ENCODE measurements around the gene CDCA7.
"Not testable (repeated sequence)": the region's sequence is repeated elsewhere in the genome, so short reads cannot be mapped to it uniquely, and the experiment has no call there.

CDCA7 gene

DNA sequence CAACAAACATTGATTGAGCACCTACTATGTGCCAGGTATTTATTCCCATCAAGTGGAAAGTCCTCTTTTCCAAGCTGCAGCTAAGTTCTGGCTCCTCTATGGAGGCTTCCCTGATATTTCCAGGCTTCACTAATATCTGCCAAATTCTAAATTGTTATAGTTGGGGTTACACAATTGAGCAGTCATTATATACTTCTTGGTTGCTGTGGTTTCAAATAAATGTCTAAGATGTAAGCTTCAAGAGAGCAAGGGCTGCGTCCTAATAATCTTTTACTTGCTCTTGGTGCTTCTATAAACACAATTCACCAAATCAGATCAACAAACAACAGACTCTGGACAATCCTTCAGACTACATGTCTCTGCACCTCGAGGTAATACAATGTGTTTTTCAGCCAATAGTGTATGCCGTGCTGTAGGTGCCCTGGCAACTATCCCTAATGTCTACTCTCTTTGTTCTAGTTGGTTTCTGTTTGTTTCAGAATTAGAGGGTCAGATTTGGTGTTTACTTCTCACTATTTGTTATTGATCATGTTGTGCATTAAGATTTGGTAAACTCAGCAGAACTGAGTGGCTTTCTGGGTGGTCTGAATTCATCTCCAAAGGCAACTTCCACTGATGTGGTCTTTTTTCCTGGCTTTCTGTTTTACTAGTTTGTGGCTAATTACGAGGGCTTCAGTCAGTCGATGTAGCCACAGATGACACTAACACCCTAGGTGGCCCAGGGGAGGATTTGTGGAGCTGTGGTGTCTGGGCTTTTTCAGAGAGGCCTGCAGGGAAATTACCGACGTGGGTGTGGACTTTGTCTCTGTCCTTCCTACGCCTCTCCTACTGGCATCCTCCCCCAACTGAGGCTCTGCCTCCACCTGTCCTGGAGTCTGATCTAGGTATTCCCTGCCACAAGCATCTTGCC, 50.4 kb downstream of the CDCA7 start:
- no peak for DNase-seq

DNA sequence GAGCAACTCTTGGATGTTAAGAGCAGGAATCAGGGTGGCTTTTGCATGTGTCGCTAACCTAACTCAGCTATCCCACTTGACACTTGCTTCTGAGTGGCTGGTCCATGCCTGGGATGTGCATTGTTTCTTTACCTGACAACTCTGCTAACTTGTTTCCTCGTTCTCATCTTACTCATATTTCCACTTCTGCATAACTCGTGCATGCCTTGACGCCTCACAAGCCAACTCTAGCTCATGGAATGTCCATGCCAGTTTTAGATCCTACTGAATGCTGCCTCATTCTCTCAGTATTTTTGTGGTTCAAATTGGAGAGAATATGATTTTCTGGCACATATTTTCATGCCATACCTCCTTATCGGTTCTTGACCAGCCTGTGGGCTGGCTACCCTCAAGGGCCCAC, 52.5 kb downstream of the CDCA7 start:
- DNase-seq, result no peak

DNA sequence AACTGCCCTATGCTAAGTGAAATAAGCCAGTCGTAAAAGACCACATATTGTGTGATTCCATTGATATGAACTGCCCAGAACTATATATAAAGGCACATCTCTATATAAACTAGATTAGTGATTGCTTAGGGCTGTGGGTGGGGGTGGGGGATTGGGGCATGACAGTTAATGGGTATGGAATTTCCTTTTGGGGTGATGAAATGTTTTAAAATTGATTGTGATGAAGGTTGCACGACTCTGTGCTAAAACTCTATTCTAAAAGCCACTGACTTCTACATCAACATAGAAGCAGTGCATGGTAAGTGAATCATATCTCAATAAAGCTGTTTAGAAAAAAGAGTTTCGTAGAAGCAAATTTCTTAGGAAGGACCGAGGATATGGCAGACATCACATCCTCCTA, 53.0 kb downstream of the CDCA7 start:
- no peak for DNase-seq

DNA sequence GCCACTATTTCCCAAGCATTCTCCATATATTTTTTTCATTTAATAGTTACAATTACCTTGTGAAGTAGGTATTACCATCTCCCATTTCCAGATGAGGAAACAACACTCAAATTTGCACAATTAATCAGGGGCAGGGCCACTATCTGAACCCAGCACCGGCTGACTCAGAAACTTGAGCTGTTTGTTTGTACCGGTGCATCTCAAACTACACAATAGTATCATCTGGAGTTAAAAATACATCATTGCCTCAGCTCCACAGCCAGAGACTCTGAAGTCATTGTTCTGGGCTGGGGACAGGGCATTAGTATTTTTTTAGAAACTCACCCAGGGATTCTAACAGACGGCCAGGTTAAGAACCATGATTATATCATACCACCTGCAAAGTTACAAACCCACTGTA, 55.9 kb downstream of the CDCA7 start:
- DNase-seq, result no peak

DNA sequence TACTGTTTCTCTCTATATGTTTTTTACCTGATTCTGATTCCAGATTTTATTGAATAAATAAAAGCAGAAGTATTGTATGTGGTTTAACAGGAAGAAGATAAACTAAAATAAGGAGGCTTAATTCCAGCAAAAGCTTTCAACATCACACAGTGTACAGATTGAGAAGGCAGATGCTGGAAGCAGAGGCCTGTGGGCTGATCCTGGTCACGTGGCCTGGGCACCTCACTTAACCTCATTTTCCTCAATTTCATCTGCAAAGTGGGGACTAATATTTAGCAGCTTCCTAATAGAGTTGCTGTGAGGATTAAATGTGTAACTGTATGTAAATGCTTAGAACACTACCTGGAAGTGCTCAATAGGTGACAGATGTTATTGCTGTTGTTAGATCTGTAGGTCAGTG, 58.0 kb downstream of the CDCA7 start:
- DNase-seq, result no peak

DNA sequence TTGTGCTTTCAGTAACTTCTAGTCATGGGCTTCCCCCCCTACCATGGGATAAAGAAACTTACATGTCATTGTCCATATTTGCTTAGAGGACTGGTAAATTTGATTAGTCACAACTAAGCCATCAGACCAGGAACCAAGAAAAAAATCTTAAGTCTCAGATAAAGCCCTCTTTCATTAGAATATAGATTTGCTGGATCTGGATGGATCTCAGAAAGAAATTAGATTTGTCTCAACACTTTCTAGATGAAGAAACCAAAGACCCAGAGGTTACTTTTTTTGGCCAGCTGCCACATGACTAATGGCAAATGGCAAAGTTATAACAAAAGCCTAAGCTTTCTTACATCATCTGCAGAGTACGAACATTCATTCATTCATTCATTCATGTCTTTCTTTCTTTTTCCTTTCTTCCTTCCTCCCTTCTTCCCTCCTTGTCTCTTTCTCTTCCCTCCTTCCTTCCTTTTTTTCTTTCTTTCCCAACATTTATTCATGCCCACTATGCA, 60.2 kb downstream of the CDCA7 start:
- DNase-seq, result no peak

DNA sequence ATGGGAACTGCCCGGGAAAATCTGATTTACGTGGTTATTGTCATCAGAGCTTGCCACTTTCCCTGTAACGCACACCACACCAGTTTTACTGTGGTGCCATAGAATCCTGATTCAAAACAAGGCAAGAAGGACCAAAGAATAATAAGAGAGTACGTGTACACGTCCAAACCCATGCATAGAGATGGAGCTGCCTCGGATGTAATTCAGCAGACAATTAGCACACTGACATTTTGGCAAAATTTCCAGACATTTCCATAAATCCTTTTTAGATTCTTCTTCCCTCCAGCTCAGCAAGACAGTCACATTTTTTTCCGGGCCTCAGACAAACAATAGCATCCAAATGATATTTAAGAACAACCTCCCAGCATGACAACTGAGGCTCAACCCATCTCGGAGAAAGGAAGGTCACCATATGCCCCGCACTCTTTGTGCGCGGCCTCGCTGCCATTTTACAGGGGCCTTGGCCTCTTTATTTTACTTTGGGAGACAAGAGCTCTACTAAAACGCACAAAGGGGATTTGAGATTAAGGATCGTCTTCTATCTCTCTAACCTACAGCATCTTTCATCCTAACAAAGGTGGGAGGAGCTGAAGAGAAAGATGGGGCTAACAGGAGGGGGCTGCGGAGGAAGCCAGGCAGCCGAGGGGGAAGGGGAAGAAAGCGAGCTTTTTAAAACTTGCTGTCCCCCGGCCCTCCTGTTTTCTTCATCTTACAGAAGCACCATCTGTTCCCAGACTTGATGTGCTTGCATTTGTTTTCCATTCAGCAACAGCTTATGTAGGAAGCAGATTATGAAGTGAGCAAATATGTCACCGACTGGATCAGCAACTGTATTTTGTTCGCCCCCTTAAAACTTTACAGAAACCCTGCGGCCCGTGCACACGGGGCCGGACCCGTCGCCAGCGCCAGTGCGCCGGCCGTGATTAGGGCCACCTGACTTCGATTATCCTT, 61.0 kb downstream of the CDCA7 start:
- DNase-seq, result no peak

DNA sequence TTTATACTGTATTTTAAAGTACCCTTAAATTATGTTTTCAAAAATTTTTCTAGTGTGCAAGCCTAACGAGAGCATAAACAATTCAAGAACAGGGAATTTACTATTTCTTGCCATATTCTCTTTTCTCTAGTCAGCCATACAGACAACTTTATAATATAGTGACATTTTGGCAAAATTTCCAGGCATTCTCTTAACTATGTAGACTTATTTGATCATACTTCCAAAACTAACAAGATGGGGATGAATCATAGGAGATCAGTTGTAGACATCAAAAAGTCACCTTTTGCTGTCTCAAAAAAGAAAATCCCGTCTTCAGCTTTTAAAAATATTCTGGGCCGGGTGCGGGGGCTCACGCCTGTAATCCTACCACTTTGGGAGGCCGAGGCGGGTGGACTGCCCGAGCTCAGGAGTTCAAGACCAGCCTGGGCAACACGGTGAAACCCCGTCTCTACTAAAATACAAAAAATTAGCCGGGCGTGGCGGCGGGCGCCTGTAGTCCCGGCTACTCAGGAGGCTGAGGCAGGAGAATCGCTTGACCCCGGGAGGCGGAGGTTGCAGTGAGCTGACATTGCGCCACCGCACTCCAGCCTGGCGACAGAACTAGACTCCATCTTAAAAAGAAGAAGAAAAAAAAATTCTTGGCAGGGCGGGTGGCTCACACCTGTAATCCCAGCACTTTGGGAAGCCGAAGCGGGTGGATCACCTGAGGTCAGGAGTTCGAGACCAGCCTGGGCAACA, 61.9 kb downstream of the CDCA7 start:
- not testable (repeated sequence) for DNase-seq

DNA sequence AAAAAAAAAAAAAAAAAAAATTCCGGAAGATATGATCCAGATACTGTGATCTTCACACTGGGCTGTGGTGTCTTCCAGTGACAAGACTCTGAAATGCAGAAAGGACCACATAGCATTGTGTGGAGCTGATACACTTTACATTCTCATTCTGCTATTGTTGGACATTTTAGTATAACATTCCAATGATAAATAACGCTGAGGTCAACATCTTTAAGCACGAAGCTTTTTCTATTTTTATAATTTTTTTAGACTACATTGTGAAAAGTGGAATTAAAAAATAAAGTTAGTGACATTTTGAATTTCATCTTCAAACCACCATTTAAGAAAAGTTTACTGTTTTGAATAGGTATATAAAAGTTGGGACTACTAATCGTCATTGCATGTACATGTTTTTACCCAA, 62.7 kb downstream of the CDCA7 start:
- DNase-seq, result no peak

DNA sequence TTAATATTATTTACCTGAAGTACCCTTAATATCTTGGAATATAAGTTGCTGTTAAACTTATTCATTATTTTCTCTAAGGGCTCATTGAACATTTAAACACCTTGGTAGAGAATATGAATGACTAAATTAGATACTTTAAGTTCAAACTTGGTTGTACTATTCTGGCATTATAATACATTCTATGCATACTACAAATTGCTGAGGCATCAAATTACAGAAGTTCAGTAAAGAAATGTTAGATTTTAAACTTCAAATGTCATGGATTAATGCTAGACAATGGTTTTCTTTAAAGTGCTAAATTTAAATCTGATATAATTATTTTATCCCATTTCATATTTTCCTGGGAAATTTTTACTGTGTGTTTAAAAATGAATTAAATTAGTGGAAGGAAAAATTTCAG, 63.1 kb downstream of the CDCA7 start:
- no peak for DNase-seq
